Neutrophil (primary cell): Measurements from ENCODE around the gene OAS3.
"Not testable (repeated sequence)": the region's sequence is repeated elsewhere in the genome, so short reads cannot be mapped to it uniquely, and the experiment has no call there.

Source experiments
- H3K27ac ChIP-seq: fragments of 200-600 bp; sonication (generic); 2 replicates; pipeline ENCODE4 v1.5.1; 2016; ENCODE audit warnings: mild to moderate bottlenecking, moderate library complexity
- H3K27me3 ChIP-seq: fragments of 200-600 bp; sonication (generic); 2 replicates; pipeline ENCODE4 v1.6.0; 2016; ENCODE audit warnings: mild to moderate bottlenecking
- H3K36me3 ChIP-seq: fragments of 200-600 bp; sonication (generic); 2 replicates; pipeline ENCODE4 v1.5.1; 2017
- H3K4me1 ChIP-seq, 2 experiments: fragments of 200-600 bp in 1 of 2; sonication (generic) in 1 of 2; 1 replicate in 1 of 2; 2 replicates in 1 of 2; pipeline versions ENCODE4 v1.5.1 to v1.6.1; 2013 to 2016; ENCODE audit warnings: low read depth in 1 of 2, low read length in 1 of 2, mild to moderate bottlenecking in 1 of 2, moderate library complexity in 1 of 2; ENCODE audit not compliant: control insufficient read depth in 1 of 2, insufficient read depth in 1 of 2
- H3K4me3 ChIP-seq, 2 experiments: fragments of 200-600 bp in 1 of 2; sonication (generic) in 1 of 2; 1 replicate in 1 of 2; 2 replicates in 1 of 2; pipeline ENCODE4 v1.5.1; 2013 to 2016; ENCODE audit warnings: low read depth in 1 of 2, low read length in 1 of 2, mild to moderate bottlenecking in 1 of 2, moderate library complexity in 1 of 2
- H3K9me3 ChIP-seq: fragments of 200-600 bp; sonication (generic); 2 replicates; pipeline ENCODE4 v1.5.1; 2016
- CTCF ChIP-seq: fragments of 200-600 bp; sonication (generic); IDR thresholded peaks from 2 replicates; pipeline ENCODE4 v1.5.1; 2016; ENCODE audit warnings: antibody characterized with exemption

OAS3 gene

GRCh38 chr12:112919121-112919520 lies 19.2 kb upstream of the OAS3 start:
- no peaks in the 10 kb centered on the region for H3K36me3 ChIP-seq
- no peaks in the 10 kb centered on the region for H3K9me3 ChIP-seq
- TF ChIP-seq CTCF, result no peak
- no peaks in the 10 kb centered on the region for H3K4me1 ChIP-seq
- H3K27ac ChIP-seq, result no peak overlapping the region
- no peak overlapping the region for H3K4me3 ChIP-seq
- H3K27me3 ChIP-seq, result no peaks in the 10 kb centered on the region

GRCh38 chr12:112924986-112925385 lies 13.3 kb upstream of the OAS3 start:
- Histone ChIP-seq H3K4me1 (no peaks in the 10 kb centered on the region), H3K27ac (no peak overlapping the region), H3K36me3 (no peaks in the 10 kb centered on the region), H3K4me3 (no peak overlapping the region), H3K27me3 (no peaks in the 10 kb centered on the region), H3K9me3 (no peaks in the 10 kb centered on the region)
- TF ChIP-seq CTCF, result no peak

GRCh38 chr12:112926416-112927033 lies 11.7 kb upstream of the OAS3 start:
- H3K27me3 ChIP-seq, H3K36me3 ChIP-seq, H3K9me3 ChIP-seq, H3K27ac ChIP-seq, H3K4me1 ChIP-seq, H3K4me3 ChIP-seq: not testable (repeated sequence)

GRCh38 chr12:112927475-112927874 lies 10.8 kb upstream of the OAS3 start:
- Histone ChIP-seq H3K9me3 (no peaks in the 10 kb centered on the region), H3K27ac (no peak overlapping the region), H3K4me1 (no peaks in the 10 kb centered on the region), H3K36me3 (no peaks in the 10 kb centered on the region), H3K27me3 (no peaks in the 10 kb centered on the region), H3K4me3 (no peak overlapping the region)
- TF ChIP-seq CTCF, result no peak

- Histone ChIP-seq H3K27ac (no peak overlapping the region), H3K4me1 (no peaks in the 10 kb centered on the region), H3K27me3 (no peaks in the 10 kb centered on the region), H3K9me3 (no peaks in the 10 kb centered on the region), H3K4me3 (no peak overlapping the region), H3K36me3 (no peaks in the 10 kb centered on the region)
- no peak for TF ChIP-seq CTCF
Measured at GRCh38 chr12:112927925-112928324, 10.3 kb upstream of the OAS3 start.

GRCh38 chr12:112928978-112929377 lies 9.3 kb upstream of the OAS3 start:
- no peak overlapping the region for H3K4me3 ChIP-seq
- no peaks in the 10 kb centered on the region for H3K4me1 ChIP-seq
- no peak for TF ChIP-seq CTCF
- H3K27me3 ChIP-seq, result no peaks in the 10 kb centered on the region
- no peak overlapping the region for H3K27ac ChIP-seq
- no peaks in the 10 kb centered on the region for H3K9me3 ChIP-seq
- no peaks in the 10 kb centered on the region for H3K36me3 ChIP-seq
